Measurements from ENCODE around the gene FBXW8.

FBXW8 gene

DNA sequence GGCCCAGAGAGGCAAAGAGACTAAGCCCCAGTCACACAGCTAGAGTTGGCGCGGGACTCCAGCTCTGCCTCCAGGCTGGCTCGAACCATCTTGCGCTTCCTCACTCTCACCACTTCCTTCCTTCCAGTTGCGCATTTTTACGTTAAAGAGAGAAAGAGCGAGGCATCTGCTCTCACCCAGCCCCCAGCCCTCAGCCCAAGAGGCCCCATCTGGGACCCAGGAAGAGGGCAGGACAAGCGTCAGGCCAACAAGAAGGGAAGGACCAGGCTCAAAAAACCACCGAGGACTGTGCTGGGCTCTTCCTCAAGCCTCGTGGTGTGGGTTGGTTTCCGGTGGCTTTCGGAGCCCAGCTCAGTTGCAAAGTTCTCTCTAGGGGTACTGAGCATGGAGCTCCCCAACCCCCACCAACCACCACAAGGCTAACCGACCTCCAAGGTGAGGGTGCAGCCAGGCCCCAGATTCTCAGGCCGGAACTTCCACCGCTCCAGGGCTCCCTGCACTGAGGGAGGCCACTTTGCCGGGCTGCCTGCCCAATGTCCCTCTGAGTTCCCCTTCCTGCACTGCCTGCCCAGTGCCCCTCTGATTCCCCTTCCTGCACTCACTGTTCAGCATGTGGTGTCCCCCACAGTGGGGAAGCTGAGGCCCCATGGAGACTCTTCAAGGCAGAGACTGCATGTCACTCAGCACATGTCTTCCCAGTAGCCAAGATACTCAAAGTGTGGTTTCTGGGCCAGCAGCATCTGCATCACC is 152.6 kb downstream of the FBXW8 start:
- no peak for DNase-seq

DNA sequence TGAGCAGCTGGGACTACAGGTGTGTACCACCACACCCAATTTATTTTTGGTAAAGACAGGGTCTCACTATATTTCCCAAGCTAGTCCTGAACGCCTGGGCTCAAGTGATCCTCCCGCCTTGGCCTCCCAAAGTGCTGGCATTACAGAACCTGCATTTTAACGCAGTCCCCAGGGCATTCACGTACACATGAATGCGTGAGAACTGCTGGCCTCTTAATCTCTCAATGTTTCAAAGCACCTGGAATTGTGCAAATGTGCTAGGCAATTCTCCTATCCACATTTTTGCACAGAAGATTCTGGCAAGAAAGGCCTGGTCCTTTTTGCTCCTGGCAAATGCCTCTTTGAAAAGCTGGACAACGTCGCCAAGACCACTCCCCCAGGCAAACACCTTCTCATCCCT is 153.3 kb downstream of the FBXW8 start:
- no peak for DNase-seq

GRCh38 chr12:117064596-117064995 is 153.8 kb downstream of the FBXW8 start:
- no peak for DNase-seq

DNA sequence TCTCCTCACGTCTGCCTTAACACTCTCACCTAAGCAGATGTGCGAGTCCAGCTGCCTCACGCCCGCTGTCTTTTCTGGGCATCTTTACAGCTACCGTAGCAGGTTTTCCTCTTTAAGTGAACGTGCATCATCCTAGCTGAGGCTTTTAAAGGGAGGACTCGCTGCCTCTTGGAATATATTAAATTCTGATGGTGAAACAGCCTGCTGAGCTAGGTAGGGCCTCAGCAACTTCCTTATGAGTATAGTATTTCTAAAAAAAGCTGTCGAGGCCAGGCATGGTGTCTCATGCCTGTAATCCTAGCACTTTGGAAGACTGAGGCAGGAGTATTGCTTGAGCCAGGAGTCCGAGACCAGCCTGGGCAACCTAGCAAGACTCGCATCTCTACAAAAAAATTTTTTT is 156.3 kb downstream of the FBXW8 start:
- no peak for DNase-seq

DNA sequence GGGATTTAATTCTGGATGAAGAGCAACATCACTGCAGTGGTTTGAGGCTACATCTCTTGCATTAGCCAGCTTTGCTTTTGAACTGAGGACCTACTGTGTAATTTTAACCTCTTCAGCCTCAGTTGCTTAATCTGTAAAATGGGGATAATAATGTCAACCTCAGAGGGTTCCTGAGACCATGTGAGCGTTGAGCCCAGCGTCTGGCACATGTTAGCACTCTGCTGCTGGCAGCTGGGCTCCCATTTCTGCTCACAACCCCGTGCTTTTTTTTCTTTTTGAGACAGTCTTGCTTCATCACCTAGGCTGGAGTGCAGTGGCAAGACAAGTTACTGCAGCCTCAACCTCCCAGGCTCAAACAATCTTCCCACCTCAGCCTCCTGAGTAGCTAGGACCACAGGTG is 156.9 kb downstream of the FBXW8 start:
- DNase-seq: no peak

DNA sequence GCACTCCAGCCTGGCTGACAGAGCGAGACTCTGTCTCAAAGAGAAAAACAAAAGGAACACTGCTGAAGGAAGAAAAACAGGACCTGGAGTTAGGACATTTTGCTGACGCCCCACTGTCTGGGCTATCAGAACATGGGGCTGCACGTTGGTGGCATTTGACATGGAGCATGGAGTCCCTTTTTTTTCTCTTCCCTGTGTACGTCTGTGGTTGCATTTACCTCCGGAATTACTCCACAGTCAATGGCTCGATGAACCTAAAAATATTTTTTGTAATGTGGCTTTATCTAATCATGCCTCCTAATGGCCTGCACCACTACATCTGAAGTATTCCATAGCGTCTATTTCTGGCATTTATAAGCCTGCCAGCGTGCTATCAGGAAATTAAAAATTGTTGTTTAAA is 157.7 kb downstream of the FBXW8 start:
- no peak for DNase-seq

- DNase-seq: no peak
These were observed 158.5 kb downstream of the FBXW8 start for GRCh38 chr12:117069101-117069797.

DNA sequence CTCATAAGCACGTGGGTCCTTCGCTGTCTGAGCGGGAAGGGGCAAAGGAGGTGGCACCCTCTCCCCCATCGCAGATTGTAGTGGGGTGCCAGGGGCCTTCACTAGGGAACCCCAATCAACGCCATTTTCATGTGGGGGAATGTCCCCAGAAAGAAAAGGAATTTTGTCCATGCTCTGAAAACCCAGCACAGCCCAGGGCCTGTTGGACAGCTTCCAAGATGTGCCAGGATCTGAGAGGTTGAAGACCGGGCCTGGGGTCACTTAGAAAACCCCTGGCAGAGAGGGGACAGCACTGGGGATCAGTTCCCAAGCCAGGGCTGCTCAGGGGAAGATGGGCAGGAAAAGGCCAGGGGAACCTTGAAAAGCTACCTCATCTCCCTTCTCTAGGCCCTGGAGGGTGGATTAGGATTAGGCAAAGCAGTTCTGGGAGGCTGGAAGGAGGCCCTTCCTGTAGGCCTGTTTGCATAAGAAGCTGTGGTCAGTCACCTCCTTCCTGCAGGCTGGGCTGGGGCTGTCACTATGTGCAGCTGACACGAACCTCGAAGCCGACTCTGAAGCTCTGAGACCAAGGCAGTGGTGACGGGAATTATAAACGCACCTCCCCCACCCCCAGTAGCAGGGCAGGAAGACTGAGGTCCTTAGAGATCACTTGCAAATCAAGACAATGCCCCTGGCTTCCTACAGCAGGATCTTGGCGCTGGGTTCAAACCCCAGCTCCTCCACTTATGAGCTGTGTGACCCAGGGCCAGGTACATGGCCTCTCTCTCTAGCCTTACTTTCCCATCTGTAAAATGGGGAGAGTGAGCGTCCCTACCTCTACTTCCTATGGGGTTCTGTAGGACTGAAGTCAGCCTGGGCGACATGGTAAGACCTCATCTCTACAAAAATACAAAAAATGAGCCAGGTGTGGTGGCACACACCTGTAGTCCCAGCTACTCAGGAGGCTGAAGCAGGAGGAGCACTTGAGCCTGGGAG is 159.5 kb downstream of the FBXW8 start:
- DNase-seq: no peak

DNA sequence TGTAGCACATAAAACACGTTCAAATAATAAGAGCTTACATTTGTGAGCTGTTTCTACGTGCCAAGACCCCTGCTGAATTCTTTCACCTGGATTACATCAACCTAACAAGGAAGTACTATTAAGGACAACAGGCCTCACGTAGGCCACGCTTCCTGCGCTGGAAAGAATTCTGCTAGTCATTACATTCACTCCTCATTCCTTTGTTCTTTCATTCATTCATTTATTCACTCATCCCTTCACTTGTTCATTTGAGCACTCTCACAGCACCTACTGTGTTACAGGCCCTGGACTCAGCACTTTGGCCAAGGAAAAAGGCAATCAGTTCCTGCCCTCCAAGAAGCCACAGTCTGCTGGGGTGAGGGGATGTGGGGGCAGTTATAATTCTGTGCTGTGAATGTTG is 160.3 kb downstream of the FBXW8 start:
- no peak for DNase-seq

- DNase-seq: no peak
These were observed 161.4 kb downstream of the FBXW8 start for GRCh38 chr12:117072106-117072505.

GRCh38 chr12:117072736-117073490 is 162.2 kb downstream of the FBXW8 start:
- DNase-seq: no peak

DNA sequence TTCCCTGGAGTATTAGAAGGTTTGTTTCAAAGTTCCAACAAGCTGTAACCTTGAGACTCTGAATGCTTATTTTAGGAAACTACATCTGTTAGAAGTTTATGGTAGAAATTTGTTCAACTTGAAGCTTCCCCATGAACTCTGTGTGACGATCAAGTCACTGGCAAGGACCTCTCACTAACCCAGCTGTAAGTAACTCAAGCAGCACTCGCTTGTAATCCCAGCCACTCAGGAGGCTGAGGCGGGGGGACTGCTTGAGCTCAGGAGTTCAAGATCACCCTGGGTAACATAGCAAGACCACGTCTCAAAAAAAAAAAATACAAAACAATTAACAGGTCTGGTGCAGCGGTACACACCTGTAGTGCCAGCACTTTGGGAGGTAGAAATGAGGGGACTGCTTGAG is 162.9 kb downstream of the FBXW8 start:
- no peak for DNase-seq

DNA sequence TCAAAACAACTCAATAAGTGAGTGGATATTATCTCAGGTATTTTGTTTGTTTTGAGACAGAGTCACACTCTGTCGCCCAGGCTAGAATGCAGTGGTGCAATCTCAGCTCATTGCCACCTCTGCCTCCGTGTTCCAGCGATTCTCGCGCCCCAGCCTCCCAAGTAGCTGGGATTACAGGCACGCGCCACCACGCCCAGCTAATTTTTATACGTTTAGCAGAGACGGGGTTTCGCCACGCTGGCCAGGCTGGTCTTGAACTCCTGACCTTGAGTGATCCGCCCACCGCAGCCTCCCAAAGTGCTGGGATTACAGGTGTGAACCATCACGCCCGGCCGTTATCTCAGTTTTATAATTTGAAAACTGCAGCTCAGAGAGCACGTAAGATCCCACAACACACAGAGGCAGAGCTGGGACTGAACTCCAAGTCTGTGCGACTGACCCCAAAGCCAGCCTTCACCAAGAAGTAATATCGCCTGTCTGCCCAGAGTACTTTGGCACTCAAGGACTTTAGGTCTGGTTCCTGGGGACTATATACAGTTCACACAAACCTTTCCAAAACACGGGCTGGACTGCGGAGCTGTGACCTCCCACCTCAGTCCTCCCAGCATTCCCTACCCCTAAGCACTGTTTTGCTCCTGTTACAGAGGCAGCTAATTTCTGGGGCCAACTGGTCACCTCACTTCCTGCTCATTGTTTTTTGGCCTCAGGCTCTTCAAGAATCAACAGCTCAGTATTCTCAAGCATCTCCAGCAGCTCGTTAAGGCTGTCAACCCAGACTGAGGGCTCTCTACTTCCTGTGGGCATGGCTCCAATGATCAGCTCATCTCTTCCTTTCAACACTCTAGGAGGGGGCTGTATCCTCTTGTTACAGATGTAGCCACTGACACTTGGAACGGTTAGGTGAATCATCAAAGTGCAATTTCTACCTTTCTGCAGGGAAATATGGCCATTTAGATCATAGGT is 165.9 kb downstream of the FBXW8 start:
- no peak for DNase-seq

DNA sequence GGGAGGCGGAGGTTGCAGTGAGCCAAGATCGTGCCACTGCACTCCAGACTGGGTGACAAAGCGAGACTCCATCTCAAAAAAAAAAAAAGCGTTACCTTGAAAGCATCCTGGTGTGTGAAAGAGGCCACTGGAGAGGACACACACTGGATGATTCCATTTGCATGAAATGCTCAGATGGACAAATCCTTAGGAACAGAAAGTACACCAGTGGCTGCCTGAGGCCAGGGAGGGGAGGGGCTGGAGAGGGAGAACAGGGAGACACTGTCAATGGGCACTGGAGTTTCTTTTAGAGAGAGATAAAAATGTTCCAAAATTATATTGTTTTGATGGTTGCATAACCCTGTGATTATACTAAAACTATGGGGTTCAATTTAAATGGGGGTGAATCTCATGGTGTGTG is 168.7 kb downstream of the FBXW8 start:
- DNase-seq: no peak

DNA sequence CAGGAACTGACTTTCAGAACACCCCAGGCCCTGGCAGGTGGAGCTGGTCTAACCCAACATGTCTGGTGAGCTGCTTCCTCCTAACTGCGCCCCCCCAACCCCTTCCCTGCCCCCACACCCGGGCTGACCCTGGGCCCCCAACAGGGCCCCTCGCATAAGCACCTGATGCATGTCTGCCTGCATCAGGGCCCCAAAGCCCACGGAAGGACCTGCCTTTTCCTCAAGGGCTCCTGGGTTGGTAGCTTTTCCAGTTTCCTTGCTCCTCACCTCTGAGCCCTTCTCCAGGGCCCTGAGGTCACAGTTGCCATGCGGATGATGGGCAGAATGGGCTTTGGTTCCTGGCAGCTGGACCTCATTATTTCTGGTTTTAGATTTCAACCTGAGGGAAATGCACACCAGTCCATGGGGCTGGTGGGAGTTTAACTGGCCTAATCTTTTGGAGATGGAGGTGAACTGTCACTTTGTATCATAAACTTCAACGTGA is 170.0 kb downstream of the FBXW8 start:
- no peak for DNase-seq

Measured in NCI-H1694 (cell line).